HepG2 (cell line): ENCODE results near the gene GRIK1.

Experiments
- AGO1 ChIP-seq: fragments of 200-400 bp; formaldehyde crosslinking; IDR thresholded peaks from 2 replicates; pipeline ENCODE4 v1.6.1; 2017; ENCODE audit warnings: mild to moderate bottlenecking, low read depth, low read length, moderate library complexity; ENCODE audit not compliant: poor library complexity, severe bottlenecking
- AHDC1 ChIP-seq: sonication (generic); formaldehyde crosslinking; IDR thresholded peaks from 2 replicates; pipeline ENCODE4 v1.5.1; 2020; ENCODE audit warnings: mild to moderate bottlenecking, missing genetic modification reagents, borderline replicate concordance
- HDAC1 ChIP-seq: sonication (generic); formaldehyde crosslinking; IDR thresholded peaks from 2 replicates; pipeline ENCODE4 v1.5.1; 2020; ENCODE audit warnings: mild to moderate bottlenecking, missing genetic modification reagents
- KLF12 ChIP-seq: sonication (generic); formaldehyde crosslinking; IDR thresholded peaks from 2 replicates; pipeline ENCODE4 v1.4.0; 2020; ENCODE audit warnings: missing genetic modification reagents, borderline replicate concordance
- NFE2L2 ChIP-seq: fragments of 150-350 bp; IDR thresholded peaks from 2 replicates; pipeline ENCODE4 v1.6.1; 2014; ENCODE audit warnings: low read length
- PRPF4 ChIP-seq: fragments of 200-400 bp; formaldehyde crosslinking; IDR thresholded peaks from 2 replicates; pipeline ENCODE4 v1.6.1; 2016; ENCODE audit warnings: low read length, low read depth; ENCODE audit not compliant: poor library complexity, severe bottlenecking
- SMC3 ChIP-seq: IDR thresholded peaks from 2 replicates; pipeline ENCODE4 v1.6.1; 2011; ENCODE audit warnings: low read length, improper control_type of control experiment
- TAF1 ChIP-seq: sonication (generic); formaldehyde crosslinking; IDR thresholded peaks from 2 replicates; pipeline ENCODE4 v1.4.0; 2020; ENCODE audit warnings: missing genetic modification reagents
- TAF15 ChIP-seq: fragments of 200-400 bp; formaldehyde crosslinking; IDR thresholded peaks from one replicate; pipeline ENCODE4 v1.6.1; 2018; ENCODE audit warnings: mild to moderate bottlenecking, low read depth, low read length; ENCODE audit not compliant: poor library complexity, severe bottlenecking
- ZNF513 ChIP-seq: sonication (generic); formaldehyde crosslinking; conservative IDR thresholded peaks from 2 replicates; pipeline ENCODE4 v1.5.0; 2020; ENCODE audit warnings: missing genetic modification reagents
- ZNF576 ChIP-seq: sonication (generic); formaldehyde crosslinking; IDR thresholded peaks from 2 replicates; pipeline ENCODE4 v1.4.0; 2020; ENCODE audit warnings: mild to moderate bottlenecking, missing genetic modification reagents
- TF ChIP-seq, protein P1 (sequence below), 2 experiments: IDR thresholded peaks; 2 replicates each; pipeline ENCODE4 v1.6.1; 2011 to 2012; ENCODE audit warnings: low read length in 2 of 2, borderline replicate concordance in 1 of 2, low read depth in 1 of 2, mild to moderate bottlenecking in 1 of 2, moderate library complexity in 1 of 2
- TF ChIP-seq, protein P2 (sequence below): sonication (generic); formaldehyde crosslinking; IDR thresholded peaks from 2 replicates; pipeline ENCODE4 v1.5.0; 2020; ENCODE audit warnings: mild to moderate bottlenecking, missing genetic modification reagents, moderate library complexity

DNA sequence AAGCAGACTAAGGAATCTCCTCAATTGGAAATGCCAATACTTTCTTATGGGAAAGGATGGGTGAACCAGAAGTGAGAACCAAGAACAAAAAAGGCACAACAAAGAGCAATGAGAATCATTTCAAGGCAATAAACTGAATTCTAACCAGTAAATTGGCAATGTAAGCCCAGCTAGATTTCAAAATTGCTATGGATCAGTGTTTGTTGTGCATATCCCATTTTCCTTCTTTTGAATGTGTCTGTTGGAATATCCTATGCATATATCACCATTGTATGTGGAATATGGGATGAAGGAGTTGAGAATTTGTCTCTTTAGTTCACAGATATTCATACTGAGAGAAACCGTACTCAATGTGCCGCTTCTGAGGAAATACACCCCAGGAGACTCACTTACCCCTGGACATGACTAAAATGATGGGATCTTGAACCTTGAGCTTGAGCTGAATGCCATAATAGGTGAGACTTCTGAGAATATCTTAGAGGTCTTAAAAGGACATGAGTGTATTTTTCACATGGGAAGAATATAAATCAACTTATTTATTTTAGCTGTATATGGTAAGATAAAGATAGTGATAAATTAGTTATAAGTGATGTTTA is 425.0 kb downstream of the GRIK1 start:
- TF ChIP-seq TAF1 (CRISPR knock-in tag) = no peak
- no peak for TF ChIP-seq ZNF576
- no peak for TF ChIP-seq ZNF513 (CRISPR knock-in tag)
- no peak for TF ChIP-seq KLF12
- TF ChIP-seq, protein P1, sequence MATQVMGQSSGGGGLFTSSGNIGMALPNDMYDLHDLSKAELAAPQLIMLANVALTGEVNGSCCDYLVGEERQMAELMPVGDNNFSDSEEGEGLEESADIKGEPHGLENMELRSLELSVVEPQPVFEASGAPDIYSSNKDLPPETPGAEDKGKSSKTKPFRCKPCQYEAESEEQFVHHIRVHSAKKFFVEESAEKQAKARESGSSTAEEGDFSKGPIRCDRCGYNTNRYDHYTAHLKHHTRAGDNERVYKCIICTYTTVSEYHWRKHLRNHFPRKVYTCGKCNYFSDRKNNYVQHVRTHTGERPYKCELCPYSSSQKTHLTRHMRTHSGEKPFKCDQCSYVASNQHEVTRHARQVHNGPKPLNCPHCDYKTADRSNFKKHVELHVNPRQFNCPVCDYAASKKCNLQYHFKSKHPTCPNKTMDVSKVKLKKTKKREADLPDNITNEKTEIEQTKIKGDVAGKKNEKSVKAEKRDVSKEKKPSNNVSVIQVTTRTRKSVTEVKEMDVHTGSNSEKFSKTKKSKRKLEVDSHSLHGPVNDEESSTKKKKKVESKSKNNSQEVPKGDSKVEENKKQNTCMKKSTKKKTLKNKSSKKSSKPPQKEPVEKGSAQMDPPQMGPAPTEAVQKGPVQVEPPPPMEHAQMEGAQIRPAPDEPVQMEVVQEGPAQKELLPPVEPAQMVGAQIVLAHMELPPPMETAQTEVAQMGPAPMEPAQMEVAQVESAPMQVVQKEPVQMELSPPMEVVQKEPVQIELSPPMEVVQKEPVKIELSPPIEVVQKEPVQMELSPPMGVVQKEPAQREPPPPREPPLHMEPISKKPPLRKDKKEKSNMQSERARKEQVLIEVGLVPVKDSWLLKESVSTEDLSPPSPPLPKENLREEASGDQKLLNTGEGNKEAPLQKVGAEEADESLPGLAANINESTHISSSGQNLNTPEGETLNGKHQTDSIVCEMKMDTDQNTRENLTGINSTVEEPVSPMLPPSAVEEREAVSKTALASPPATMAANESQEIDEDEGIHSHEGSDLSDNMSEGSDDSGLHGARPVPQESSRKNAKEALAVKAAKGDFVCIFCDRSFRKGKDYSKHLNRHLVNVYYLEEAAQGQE (IDR thresholded peaks at IDR 0.05; ENCODE audit: borderline replicate concordance in 1 of 2, low read depth in 1 of 2, low read length in 2 of 2) = no peak
- no peak for TF ChIP-seq AGO1
- no peak for TF ChIP-seq SMC3
- no peak for TF ChIP-seq AHDC1 (CRISPR knock-in tag)
- no peak for TF ChIP-seq PRPF4
- TF ChIP-seq, protein P2, sequence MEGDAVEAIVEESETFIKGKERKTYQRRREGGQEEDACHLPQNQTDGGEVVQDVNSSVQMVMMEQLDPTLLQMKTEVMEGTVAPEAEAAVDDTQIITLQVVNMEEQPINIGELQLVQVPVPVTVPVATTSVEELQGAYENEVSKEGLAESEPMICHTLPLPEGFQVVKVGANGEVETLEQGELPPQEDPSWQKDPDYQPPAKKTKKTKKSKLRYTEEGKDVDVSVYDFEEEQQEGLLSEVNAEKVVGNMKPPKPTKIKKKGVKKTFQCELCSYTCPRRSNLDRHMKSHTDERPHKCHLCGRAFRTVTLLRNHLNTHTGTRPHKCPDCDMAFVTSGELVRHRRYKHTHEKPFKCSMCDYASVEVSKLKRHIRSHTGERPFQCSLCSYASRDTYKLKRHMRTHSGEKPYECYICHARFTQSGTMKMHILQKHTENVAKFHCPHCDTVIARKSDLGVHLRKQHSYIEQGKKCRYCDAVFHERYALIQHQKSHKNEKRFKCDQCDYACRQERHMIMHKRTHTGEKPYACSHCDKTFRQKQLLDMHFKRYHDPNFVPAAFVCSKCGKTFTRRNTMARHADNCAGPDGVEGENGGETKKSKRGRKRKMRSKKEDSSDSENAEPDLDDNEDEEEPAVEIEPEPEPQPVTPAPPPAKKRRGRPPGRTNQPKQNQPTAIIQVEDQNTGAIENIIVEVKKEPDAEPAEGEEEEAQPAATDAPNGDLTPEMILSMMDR (CRISPR knock-in tag) = no peak
- no peak for TF ChIP-seq NFE2L2
- TF ChIP-seq HDAC1 (CRISPR knock-in tag) = no peak
- no peak for TF ChIP-seq TAF15
